NCI-H146 (cell line): ENCODE measurements around the gene TOM1L2.

Source experiments
- DNase-seq: peaks from one replicate; lab custom pipeline; 2025; lab: John Stamatoyannopoulos, UW

TOM1L2 gene

GRCh38 chr17:17804007-17804406, 168.2 kb downstream of the TOM1L2 start:
- DNase-seq = no peak

- DNase-seq = no peak
Measured at GRCh38 chr17:17801800-17802481, 170.3 kb downstream of the TOM1L2 start.

DNA sequence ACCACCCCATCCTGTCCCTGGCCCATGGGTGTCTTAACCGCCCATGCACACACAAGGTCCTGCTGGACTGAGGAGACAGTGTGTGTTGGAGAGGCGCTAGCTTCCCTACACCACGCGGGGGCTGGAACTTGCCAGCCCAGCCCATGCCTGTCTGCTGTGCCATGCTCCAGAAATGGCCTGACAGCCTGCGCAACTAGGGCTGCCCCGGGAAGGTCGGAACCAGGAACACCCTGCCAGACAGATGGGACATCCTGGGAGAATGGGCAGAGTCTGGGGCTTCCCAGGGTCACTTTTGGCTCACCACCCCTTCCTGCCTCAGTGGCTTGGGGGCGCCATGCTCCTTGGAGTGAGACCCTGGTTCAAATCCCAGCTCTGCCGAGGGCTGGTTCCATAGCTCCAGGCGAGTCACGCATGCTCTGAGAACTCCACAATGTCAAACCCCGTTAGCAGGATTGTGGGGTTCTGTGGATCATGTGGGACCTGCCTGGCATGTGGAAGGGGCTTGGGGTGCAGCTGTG, 171.6 kb downstream of the TOM1L2 start:
- DNase-seq = no peak

DNA sequence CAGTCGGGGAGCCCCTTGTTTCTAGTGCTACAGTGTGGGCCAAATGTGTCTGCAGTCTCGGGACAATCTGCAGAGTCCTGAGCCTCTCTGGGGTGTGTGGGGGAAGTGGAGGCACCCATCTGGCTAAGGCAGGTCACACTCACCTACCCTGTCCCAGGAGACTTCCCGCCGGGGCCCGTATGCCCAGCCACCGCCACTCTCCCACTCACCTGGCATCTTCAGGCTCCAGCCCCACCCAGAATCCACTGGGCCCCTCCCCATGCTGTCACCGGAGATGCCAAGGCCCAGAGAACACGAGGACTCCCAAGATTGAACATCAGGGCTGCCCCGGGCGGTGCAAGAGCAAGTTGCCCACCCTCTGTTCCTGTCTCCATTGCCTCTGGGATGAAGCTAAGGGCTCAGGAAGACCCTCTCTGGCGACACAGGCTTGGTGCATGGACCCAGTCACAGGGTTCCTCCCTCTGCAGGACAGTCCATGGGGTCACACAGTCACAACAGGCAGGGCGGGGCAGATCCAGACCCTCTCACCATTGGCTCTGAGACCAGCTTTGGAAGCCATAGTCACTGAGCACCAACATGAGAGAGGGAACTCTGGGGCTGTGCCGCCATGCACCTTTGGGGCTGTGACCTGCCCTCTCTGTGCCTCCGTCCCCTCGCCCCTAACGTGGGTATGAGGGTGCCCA, 173.5 kb downstream of the TOM1L2 start:
- DNase-seq = no peak

DNA sequence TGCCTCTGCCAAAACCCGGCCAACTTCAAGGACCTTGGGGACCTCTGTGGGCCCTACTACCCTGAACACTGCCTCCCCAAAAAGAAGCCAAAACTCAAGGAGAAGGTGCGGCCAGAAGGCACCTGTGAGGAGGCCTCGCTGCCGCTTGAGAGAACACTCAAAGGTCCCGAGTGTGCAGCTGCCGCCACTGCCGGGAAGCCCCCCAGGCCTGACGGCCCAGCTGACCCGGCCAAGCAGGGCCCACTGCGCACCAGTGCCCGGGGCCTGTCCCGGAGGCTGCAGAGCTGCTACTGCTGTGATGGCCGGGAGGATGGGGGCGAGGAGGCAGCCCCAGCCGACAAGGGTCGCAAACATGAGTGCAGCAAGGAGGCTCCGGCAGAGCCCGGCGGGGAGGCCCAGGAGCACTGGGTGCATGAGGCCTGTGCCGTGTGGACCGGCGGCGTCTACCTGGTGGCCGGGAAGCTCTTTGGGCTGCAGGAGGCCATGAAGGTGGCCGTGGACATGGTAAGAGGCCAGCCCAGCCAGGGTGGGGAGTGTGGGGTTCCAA, 174.1 kb downstream of the TOM1L2 start:
- DNase-seq = no peak

DNA sequence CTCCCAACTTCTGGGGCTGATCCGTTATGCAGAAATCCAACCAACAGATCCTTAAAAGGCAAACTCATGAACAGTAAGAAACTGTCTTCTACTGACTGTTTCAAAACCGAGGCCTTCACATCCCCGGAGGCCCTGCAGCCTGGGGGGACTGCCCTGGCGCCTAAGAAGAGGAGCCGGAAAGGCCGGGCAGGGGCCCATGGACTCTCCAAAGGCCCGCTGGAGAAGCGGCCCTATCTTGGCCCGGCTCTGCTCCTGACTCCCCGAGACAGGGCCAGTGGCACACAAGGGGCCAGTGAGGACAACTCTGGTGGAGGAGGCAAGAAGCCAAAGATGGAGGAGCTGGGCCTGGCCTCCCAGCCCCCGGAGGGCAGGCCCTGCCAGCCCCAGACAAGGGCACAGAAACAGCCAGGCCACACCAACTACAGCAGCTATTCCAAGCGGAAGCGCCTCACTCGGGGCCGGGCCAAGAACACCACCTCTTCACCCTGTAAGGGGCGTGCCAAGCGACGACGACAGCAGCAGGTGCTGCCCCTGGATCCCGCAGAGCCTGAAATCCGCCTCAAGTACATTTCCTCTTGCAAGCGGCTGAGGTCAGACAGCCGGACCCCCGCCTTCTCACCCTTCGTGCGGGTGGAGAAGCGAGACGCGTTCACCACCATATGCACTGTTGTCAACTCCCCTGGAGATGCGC, 174.9 kb downstream of the TOM1L2 start:
- DNase-seq = no peak

GRCh38 chr17:17796787-17797061, 175.5 kb downstream of the TOM1L2 start:
- DNase-seq = no peak

DNA sequence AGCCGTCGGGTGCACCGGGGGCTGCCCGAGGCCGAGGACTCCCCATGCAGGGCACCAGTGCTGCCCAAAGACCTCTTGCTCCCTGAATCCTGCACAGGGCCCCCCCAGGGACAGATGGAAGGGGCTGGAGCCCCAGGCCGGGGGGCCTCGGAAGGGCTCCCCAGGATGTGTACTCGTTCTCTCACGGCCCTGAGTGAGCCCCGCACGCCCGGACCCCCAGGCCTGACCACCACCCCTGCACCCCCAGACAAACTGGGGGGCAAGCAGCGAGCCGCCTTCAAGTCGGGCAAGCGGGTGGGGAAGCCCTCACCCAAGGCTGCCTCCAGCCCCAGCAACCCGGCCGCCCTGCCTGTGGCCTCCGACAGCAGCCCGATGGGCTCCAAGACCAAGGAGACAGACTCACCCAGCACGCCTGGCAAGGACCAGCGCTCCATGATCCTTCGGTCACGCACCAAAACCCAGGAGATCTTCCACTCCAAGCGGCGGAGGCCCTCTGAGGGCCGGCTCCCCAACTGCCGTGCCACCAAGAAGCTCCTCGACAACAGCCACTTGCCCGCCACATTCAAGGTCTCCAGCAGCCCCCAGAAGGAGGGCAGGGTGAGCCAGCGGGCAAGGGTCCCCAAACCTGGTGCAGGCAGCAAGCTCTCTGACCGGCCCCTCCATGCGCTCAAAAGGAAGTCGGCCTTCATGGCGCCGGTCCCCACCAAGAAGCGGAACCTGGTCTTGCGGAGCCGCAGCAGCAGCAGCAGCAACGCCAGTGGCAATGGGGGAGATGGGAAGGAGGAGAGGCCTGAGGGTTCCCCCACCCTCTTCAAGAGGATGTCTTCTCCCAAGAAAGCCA, 176.0 kb downstream of the TOM1L2 start:
- DNase-seq = no peak

DNA sequence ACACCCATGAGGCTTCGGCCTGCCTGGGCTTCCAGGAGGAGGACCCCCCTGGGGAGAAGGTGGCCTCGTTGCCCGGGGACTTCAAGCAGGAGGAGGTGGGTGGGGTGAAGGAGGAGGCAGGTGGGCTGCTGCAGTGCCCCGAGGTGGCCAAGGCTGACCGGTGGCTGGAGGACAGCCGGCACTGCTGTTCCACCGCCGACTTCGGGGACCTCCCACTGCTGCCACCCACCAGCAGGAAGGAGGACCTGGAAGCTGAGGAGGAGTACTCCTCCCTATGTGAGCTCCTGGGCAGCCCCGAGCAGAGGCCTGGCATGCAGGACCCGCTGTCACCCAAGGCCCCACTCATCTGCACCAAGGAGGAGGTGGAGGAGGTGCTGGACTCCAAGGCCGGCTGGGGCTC, 176.9 kb downstream of the TOM1L2 start:
- no peak for DNase-seq

- no peak for DNase-seq
Measured at GRCh38 chr17:17794382-17794781, 177.8 kb downstream of the TOM1L2 start.
